HEK293T (cell line): ENCODE data around the gene BAHD1.

Experiments
- CTBP1 ChIP-seq: fragments of 450-650 bp; IDR thresholded peaks from 2 replicates; pipeline ENCODE4 v1.6.1; 2016; ENCODE audit warnings: borderline replicate concordance
- FOXM1 ChIP-seq: fragments of 450-650 bp; IDR thresholded peaks from 2 replicates; pipeline ENCODE4 v1.6.1; 2017; ENCODE audit warnings: mild to moderate bottlenecking, borderline replicate concordance

DNA sequence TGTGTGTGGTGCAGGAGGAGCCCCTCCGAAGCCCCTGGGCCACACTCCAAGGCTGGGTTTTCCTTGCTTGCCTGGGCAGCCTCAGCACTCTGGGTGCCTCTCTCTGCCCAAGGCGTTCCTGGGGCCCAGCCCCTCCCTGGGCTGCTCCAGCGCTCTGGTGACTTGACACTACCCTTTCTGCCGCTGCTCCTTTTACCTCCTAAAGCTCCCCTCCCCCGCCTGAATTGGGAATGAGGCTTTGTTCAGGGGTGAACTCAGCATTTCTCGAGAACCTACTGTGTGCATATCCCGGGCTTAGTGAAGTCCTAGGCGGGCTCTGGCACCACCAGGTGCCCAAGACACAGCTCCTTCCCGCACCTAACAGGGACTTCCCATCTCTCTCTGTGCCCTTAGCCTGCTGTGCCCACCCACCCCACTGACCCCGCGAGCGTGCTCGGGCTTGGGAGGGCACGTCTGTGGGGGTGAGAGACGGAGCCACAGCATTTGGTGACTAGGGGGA lies 1.2 kb upstream of the BAHD1 start:
- TF ChIP-seq CTBP1 = no peak
- TF ChIP-seq FOXM1 = no peak
